Sciatic nerve (tissue), 2 donors: Measurements from ENCODE around the gene ERC2. TPM values are rescaled to one million over a fixed set of nuclear protein-coding genes. Genes with fewer than 3 reads are reported as not detected.
A peak's percentile ranks its signal among the peaks of the same experiment; 100 is the strongest.
"Not testable (repeated sequence)": the region's sequence is repeated elsewhere in the genome, so short reads cannot be mapped to it uniquely, and the experiment has no call there.

Experiments
- ATAC-seq: fragments of 200-7000 bp; cut with Tn5 transposase; one replicate; pipeline ENCODE4 v1.9.1; 2020; ENCODE audit warnings: mild to moderate bottlenecking, moderate library complexity
- DNase-seq: peaks from one replicate; pipeline ENCODE4 v3.0.0-alpha.2; 2020; ENCODE audit warnings: low spot score
- intact Hi-C: fragments of 100-400 bp; cut with DNase I; formaldehyde crosslinking; loops from one replicate; pipeline ENCODE4 v1.14.2; 2022
- total RNA-seq: library from RNA; stranded (reverse); fragmentation: NEBNext Ultra II Directional; extraction: Animal tissue kit (Norgen Biotek cat#: 25700); gene quantifications from one replicate; pipeline ENCODE4 v1.2.1, GENCODE V29; 2021
- donor health status: DM: no; HTN: no; CAD: no.
- donor health status: DM: no; HTN: no; CAD: no.

ERC2 gene
- total RNA-seq, 1 donor from 2014 or later = 1.7 TPM

DNA sequence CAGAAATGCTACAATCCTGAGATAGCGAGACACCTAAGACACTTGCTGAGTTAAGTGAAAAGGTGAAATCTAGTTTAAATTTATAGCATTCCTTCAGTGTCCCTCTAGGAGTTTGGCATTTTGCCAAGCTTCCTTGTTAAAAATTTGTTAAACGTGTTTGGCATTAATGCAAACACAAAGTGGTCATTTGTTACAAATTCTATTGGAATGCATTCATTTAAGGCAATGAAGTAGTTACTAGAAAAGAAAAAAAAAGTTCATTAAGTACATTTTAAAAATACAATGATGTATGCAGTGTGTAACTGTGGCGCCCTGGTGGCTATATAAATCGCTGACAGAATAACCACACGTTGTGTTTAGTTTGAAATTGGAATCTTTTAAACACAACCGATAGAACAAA lies 949.8 kb downstream of the ERC2 start:
- no peak for DNase-seq
- intact Hi-C loops = no loop called here
- no peak for ATAC-seq

DNA sequence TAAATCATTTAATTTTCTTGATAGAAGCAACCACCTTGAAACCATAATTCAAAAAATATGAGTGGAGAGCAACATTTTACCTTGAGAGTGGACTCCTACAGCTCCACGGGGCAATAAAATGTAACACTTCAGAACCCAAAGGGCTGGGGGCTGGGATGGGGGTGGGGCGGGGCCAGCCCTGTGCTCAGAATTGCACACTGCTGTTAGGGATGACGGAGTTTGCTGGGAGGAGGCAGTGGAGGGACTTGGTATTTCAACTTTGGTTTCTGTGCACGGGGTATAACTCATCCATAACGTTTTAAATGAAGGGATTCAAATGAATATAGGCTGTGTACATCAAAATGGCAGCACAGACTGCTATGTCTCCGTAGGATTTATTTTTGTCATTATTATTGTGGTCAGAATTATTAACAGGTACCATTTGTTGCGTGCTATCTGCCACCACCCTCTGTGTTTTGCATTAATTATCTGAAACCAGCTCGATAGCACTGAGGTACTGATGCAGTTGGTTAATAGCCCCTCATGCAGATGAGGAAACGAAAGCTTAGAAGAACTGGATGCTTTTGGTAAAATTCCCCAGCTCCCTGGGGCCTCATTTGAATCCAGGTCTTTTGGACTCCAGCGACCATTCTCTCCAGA lies 951.8 kb downstream of the ERC2 start:
- intact Hi-C loops = no loop called here
- no peak for ATAC-seq
- DNase-seq = no peak

DNA sequence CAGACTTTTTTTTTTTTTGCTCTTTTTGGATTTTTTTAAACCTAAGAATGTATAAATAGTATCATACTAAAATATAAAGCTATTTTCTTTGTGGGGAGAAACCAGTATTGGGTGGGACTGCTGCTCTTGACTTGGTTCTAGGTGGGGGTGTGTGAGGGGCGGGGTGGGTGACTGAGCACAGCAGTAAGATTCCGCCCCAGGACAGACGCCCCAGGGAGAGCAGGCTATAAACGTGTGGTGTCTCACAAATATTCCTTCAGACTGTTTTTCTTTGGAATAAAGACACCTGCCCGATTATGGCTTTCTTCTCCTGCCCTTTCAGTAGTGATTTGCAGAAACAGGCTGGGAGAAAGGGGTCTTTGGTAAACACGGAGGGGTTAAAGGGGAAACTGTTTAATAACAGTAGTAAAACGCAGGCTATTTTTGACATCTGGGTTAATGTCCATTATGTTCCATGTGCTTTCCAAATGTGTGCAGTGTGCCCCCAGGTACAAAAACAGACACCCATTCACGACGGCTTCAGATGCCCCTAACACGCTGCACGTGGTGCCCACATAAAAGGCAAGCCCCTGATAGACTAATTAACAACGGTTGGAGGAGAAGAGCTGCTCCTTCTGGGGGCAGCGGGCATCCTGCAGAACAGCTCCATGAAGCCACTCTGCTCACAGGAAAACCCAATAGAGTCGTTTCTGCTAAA lies 952.6 kb downstream of the ERC2 start:
- DNase-seq = no peak
- no peak for ATAC-seq
- intact Hi-C loops = no loop called here

DNA sequence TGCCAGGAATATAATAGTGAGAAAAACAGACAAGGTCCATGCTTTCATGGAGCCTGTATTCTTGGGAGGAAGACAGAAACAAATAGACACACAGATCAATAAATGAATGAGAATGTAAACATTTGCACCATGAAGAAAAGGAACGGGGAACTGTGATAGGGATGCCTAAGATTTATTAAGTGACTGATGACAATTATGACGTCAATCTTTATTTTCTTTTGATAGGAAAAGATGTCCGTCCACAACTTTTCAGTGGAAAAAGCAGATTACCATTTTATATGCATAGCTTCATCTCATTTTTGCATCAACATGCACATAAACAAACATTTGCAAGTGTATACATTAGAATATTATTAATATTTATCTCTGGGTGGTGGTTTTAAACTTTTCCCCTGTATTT lies 953.3 kb downstream of the ERC2 start:
- DNase-seq (no peak), ATAC-seq (no peak)

DNA sequence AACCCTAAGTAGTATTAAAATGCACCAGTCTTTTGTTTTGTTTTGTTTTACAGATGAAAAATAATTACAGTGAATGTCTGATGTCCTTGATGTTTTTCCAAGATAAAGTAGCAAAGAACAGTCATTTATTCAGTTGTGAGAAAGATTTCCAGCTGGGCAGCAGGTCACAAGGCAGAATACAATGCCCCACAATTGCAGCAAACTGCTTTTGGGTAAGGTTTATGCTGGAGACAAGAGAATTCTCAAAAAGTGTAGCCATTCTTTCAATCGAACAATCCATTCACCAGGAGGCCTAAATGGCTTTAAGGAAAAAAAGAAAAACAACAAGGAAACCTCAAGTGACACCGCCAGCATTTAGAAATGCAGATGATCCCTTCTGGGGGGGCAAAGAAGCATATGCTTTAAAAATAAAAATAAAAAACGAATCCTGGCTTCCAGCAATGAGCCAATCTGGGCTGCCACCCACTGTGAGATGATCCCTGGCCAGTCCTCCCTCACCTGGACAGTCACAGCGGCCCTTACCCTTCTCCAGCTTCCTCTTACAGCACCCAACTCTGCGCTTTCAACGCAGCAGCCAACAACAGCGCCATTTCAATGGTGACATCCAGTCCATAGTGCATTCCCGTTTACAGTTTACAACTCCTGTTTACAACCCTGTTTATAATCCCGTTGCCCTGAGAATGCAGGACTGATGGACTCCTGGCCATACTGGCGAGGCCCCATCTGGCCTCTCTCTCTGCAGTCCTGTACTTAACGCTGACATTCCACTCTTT lies 955.5 kb downstream of the ERC2 start:
- ATAC-seq (no peak), DNase-seq (no peak)
- intact Hi-C loops = no loop called here

More for the DNA sequence above, 953.3 kb downstream of the ERC2 start:
- intact Hi-C loops = no loop called here

DNA sequence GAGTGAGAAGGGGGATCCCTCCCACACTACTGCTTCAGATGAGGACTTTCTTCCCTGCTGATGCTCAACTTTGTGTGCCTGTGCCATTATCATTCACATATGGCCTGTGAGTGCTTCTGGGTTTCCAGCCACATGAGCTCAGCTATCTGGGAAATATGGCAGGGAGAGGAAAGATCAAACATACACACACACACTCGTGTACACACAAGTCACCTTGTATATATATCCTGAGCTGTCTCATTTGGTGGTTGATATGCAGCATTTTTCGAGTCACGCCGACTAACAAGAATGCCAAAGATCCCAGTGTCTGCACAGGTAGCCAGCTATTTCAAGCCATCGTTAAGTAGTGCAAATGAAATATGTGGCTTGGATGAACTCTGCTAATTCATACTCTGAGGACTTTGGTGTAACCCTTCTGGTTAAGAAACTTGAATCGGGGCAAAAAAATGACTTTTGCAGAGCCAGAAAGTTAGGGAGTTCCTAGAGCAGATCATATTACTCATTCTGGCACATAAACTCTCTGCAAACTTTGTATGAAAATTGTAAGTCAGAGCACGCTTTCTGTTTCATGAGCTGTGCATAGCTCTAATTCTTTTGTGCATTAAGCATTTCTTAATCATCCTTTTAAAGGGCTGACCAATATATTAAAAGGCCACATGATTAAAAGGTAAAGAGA lies 956.2 kb downstream of the ERC2 start:
- intact Hi-C loops = no loop called here
- ATAC-seq (peak; percentile 60), DNase-seq (no peak)

DNA sequence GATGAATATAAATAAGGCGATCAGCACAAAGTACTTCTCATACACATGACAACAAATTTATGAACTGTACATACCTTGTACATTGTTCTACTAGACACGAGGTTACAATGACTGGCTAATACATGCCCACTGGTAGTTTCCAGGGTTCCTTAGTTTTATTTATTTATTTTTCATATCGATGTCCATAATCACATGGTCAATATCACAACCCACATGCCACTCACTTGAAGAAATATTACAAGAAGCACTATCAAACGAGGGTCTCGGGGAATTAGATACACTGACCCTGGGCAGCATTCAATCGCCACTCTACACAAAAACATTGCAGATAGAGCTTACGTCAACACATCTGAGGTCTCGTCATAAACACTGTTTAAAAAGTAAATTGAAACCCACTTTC lies 959.9 kb downstream of the ERC2 start:
- intact Hi-C loops = no loop called here
- ATAC-seq (no peak), DNase-seq (no peak)

DNA sequence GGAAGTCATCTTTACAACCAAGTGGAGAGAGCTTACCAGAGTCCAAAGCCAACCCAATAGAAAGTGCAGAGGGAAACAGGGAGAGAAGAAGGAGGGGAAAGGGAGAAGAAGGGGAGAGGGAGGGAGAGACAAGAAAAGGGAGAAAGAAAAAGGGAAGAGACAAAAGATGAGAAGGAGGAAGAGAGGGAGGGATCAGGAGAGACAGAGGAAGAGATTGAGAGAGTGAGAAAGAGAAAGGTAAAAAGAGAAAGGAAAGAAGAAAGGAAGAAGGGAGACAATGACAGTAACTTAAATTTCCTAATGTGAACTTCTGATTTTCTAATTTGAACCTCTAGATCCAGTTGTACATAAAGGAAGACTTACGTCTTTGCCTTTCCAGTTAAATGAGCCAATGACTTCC lies 960.5 kb downstream of the ERC2 start:
- DNase-seq (no peak), ATAC-seq (no peak)
- intact Hi-C loops = no loop called here

DNA sequence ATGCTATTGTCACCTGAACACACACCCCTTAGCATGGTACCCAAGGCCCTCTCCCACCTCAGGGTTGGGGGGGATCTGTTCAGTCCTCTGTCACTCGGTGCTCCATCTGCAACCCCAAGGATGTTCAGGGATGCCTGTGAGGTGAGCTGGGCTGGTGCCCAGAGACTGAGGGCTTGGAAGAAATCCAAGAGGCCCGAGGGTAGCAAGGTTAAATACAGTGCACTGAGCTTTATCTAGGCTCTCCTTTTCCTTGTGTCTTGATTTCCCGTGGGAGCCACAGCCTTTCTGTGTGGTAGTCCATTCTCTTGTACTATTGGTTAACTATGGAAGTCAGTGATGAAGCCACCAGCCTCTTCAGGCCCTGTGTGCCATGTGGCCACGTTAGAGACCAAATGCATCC lies 962.5 kb downstream of the ERC2 start:
- ATAC-seq (no peak), DNase-seq (no peak)
- intact Hi-C loops = no loop called here

DNA sequence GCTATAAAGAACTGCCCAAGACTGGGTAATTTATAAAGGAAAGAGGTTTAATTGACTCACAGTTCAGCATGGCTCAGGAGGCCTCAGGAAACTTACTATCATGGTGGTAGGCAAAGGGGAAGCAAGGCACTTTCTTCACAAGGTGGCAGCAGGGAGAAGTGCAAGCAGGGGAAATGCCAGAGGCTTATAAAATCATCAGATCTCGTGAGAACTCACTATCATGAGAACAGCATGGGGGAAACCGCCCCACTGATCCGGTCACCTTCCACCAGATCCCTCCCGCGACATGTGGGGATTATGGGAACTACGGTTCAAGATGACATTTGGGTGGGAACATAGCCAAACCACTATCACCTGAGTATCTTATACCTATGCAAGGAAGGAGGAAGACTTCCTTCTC lies 963.2 kb downstream of the ERC2 start:
- intact Hi-C loops, DNase-seq, ATAC-seq: not testable (repeated sequence)

DNA sequence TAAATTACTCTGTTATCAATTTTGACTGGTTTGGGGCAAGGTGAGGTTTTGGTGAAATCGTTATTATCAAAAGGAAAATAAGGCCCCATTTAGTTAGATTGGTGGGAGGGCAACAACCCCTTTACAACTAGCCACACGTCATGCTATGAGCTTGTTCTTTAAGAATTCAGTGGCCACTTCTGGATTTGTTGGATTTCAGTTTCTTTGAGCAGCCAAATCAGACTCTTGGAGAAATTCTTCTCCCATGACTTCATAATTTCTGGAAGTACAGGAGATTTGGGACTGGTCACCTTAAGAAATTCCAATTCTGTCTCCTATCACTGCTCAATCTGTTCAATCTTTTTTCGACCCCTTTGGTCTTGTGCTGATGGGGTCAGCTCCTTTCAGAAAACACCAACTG lies 966.4 kb downstream of the ERC2 start:
- no peak for ATAC-seq
- intact Hi-C loops = no loop called here
- no peak for DNase-seq

DNA sequence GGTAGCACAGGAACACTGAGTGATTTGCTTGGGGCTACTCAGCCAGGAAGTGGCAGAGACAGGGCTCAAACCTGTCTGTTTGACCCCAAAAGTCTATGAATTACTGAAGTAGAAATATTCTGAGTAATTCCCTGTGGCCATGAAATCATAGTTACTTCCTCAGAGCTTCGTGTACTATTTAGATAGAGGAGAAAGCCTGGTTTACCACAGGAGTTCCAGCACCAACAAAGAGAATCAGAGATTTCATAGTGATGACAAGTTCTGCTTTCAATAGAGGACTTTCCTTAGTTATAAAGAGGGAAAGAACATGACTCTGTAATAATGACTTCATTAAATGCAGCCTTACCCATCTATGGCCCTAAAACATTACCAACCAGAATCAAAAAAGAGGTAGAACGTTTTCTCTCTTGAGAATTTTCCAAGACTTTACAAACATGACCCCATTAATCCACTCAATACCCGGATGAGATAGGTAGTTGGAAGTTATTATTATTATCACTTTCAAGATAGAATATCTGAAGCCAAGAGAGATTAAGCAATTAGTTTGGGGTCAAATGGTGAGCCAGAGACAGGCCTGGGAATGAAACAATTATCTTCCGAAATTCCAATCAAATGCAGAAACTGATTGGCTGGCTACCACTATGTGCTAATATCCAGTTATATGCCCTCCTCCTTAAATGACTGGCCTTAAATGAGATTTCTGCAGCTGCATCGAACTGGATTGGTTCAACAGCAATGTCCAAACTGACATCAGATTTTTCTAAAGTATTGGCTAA lies 967.5 kb downstream of the ERC2 start:
- intact Hi-C loops = no loop called here
- ATAC-seq (no peak), DNase-seq (no peak)

DNA sequence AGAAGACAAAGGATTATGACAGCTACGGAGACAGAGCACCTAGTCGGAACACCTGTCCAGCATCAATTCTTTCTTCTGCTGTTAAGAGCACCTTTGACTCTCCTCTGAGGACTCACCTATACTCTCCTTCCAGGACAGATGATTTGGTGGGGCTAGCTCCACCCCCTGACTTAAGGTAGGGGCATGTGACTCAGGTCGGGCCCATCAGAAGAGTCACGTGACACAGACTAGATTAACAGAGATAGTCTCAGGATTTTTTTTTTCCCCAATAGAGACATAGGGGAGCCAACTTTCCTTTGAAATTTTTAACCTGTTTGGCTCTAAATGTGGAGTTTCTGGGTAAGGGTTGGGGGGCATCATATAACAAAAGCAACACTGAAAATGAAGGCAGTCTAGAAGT lies 969.7 kb downstream of the ERC2 start:
- intact Hi-C loops = no loop called here
- DNase-seq = no peak
- ATAC-seq = no peak

DNA sequence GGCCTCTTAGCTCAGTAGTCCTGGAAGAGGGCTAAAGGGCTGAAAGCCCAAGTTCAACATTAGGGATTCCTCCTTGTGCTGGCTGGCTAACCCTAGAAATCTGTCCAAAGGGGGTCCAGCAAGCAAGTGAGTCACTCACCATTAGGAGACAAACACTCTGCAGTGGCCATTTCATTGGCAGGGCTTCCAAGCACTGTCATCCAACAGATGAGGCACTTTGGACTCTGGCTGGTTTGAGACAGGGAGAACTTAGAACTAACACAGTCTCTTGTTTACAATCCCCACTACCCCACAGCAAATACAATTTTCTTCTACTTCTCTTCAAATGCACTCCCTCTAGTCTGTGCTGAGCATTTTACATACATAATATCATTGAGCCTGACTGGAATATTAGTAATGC lies 971.0 kb downstream of the ERC2 start:
- DNase-seq (no peak), ATAC-seq (no peak)
- intact Hi-C loops = no loop called here

DNA sequence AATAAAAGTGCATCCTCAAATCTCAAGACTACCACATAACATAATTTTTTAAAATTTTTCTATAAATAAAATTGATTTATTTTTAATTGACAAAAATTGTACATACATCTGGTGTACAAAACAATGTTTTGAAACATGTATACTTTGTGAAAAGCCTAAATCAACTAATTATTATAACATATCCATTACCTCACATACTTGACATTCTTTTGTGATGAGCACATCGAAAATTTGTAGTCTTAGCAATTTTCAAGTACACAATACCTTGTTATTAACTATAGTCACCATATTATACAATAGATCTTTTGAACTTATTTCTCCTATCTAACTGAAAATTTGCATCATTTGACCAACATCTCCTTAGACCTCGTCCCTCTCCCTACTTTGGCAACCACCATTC lies 973.3 kb downstream of the ERC2 start:
- DNase-seq = no peak
- intact Hi-C loops = no loop called here
- no peak for ATAC-seq

DNA sequence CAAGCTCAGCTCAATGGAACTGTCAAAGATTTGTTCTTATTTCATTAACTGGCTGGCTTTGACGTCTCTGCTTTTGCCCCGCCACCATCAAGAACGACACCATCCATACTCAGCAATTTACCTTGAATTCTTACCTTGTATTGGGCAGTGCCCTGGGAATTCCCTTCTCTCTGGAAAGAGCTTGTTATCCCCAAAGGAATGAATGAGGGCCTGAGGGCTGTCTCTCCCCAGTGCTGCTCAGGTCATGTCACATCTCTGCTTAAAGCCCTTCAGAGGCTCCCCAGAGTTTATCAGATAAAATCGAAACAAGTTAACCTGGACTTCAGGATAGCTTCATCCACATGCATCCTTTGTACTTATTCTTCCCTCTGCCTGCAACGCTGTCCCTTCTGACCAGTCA lies 975.3 kb downstream of the ERC2 start:
- intact Hi-C loops = no loop called here
- ATAC-seq = no peak
- DNase-seq = no peak

DNA sequence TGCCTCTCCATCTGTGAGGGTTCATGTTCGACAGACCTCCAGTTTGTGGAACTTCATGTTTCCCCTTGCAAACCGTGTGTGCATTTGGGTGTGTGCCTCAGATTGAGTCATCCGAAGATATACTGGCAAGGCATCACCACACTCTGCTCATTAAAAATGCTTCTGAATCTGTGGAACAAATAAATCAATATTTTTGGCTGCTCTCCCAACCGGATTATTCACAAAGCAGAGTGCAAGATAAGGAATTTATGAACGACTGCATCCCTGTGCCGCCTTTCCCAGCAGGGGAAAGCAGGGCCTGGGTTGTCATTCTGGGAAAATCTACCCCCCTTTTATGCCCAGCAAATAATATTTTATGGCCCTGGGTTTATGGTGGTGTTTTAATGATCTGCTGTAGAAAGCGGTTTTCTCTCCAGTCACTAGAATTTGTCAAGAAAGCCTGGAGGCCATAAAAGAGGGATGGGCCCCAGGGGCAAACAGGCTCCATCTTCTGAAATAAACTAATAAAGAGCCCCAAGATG lies 976.9 kb downstream of the ERC2 start:
- ATAC-seq = no peak
- intact Hi-C loops = no loop called here
- no peak for DNase-seq

DNA sequence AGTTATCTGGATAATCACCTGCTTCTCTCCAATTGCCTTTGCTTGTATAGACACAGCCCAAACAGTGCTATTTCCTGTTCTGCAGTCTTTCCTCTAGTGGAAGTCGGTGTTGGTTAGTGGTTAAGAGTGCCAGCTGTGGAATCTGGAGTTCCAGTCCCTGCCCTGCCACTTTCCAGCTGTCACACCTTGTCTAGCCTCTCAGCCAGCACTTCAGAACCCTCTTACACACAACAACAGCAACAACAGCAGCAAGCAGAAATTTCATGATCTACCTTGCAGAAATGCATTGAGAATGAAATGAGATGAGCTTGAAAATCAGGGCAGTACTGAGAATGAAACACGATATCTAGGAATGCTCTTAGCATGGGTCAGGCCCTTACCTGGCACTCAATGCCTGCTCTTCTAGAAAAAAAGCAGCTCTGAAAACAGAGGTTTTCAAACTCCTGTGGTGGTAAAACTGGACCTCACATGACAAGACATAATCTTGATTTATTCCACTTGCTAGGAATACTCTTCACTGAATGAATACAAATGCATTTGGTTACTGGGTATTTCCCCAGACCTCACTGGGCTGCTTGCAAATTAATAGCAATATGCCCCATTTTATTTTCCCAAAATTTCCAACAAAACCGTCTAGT lies 977.9 kb downstream of the ERC2 start:
- ATAC-seq (no peak), DNase-seq (no peak)
- intact Hi-C loops = no loop called here
